CD4-positive, alpha-beta T cell (primary cell): Measurements from ENCODE around the gene BMF. TPM values are rescaled to one million over a fixed set of nuclear protein-coding genes. Genes with fewer than 3 reads are reported as not detected.
A peak's percentile ranks its signal among the peaks of the same experiment; 100 is the strongest.

Experiments
- ATAC-seq: fragments of 200-7000 bp; cut with Tn5 transposase; one replicate; pipeline ENCODE4 v1.10.0; 2022; ENCODE audit warnings: mild to moderate bottlenecking; ENCODE audit not compliant: poor library complexity
- CTCF ChIA-PET: fragments of 350-600 bp; sonication (Branson Sonifier 250); formaldehyde crosslinking; loops from one replicate; lab custom pipeline; 2021; ENCODE audit warnings: antibody characterized with exemption, inconsistent platforms; lab: Charles Lee
- POLR2A ChIA-PET: fragments of 350-600 bp; sonication (Branson Sonifier 250); formaldehyde crosslinking; loops from one replicate; lab custom pipeline; 2021; ENCODE audit warnings: antibody characterized with exemption, inconsistent platforms; lab: Charles Lee
- DNase-seq, 14 experiments: peaks; one replicate each; pipeline ENCODE4 v3.0.0-alpha.2; 2013 to 2020; ENCODE audit warnings: mixed read lengths in 2 of 14
- H3K27ac ChIP-seq, 2 donors: one replicate each; pipeline versions ENCODE4 v1.5.1 to v1.7.0; 2013; ENCODE audit warnings: low read length in 2 of 2, low read depth in 1 of 2, mild to moderate bottlenecking in 1 of 2
- H3K27me3 ChIP-seq, 2 experiments: 1 replicate in 1 of 2; 2 replicates in 1 of 2; pipeline versions ENCODE4 v1.6.1 to v1.7.0; 2013; ENCODE audit warnings: low read length in 2 of 2, control low read depth in 1 of 2, mild to moderate bottlenecking in 1 of 2, moderate library complexity in 1 of 2; ENCODE audit not compliant: insufficient read depth in 2 of 2, control insufficient read depth in 1 of 2
- H3K36me3 ChIP-seq: one replicate; pipeline ENCODE4 v1.6.1; 2013; ENCODE audit warnings: low read length, control low read depth; ENCODE audit not compliant: insufficient read depth
- H3K4me1 ChIP-seq: one replicate; pipeline ENCODE4 v1.6.1; 2013; ENCODE audit warnings: low read length, control low read depth; ENCODE audit not compliant: insufficient read depth
- H3K4me3 ChIP-seq: one replicate; pipeline ENCODE4 v1.5.1; 2013; ENCODE audit warnings: mild to moderate bottlenecking, low read length, moderate library complexity
- H3K9me3 ChIP-seq, 2 experiments: 1 replicate in 1 of 2; 2 replicates in 1 of 2; pipeline versions ENCODE4 v1.6.1 to v1.7.0; 2013; ENCODE audit warnings: low read length in 2 of 2, mild to moderate bottlenecking in 2 of 2, control low read depth in 1 of 2, moderate library complexity in 1 of 2; ENCODE audit not compliant: control insufficient read depth in 1 of 2, insufficient read depth in 1 of 2
- H3K27ac Mint-ChIP-seq: one replicate; pipeline ENCODE4 v1.8.0; 2020; ENCODE audit warnings: mixed read lengths
- H3K27me3 Mint-ChIP-seq: one replicate; pipeline ENCODE4 v1.8.0; 2021; ENCODE audit warnings: mixed read lengths
- H3K36me3 Mint-ChIP-seq: one replicate; pipeline ENCODE4 v1.8.0; 2021; ENCODE audit warnings: low read depth, mixed read lengths
- H3K4me1 Mint-ChIP-seq: one replicate; pipeline ENCODE4 v1.8.0; 2021; ENCODE audit warnings: low read depth, mixed read lengths
- H3K4me3 Mint-ChIP-seq: one replicate; pipeline ENCODE4 v1.8.0; 2020; ENCODE audit warnings: mild to moderate bottlenecking, mixed read lengths
- H3K9me3 Mint-ChIP-seq: one replicate; pipeline ENCODE4 v1.8.0; 2020; ENCODE audit warnings: mixed read lengths
- intact Hi-C, 2 experiments: fragments of 100-400 bp; cut with DNase I in 1 of 2; cut with micrococcal nuclease in 1 of 2; formaldehyde crosslinking; loops; one replicate each; pipeline versions ENCODE4 v1.15.1 to v1.9.0; 2023 to 2025; cut with DNase I, micrococcal nuclease
- total RNA-seq, 174 experiments: library from RNA in 2 of 174; stranded (reverse) in 2 of 174; gene quantifications; one replicate each; pipeline ENCODE4 v1.2.3 and lab custom pipeline; 2021 to 2026
- TF ChIP-seq, protein P1 (sequence below): fragments of 200-600 bp; IDR thresholded peaks from one replicate; pipeline ENCODE4 v1.8.0; 2022; ENCODE audit warnings: antibody characterized with exemption, mild to moderate bottlenecking

BMF gene
- total RNA-seq, 2 experiments from 2014 or later, result 13.5 to 13.9 TPM

DNA sequence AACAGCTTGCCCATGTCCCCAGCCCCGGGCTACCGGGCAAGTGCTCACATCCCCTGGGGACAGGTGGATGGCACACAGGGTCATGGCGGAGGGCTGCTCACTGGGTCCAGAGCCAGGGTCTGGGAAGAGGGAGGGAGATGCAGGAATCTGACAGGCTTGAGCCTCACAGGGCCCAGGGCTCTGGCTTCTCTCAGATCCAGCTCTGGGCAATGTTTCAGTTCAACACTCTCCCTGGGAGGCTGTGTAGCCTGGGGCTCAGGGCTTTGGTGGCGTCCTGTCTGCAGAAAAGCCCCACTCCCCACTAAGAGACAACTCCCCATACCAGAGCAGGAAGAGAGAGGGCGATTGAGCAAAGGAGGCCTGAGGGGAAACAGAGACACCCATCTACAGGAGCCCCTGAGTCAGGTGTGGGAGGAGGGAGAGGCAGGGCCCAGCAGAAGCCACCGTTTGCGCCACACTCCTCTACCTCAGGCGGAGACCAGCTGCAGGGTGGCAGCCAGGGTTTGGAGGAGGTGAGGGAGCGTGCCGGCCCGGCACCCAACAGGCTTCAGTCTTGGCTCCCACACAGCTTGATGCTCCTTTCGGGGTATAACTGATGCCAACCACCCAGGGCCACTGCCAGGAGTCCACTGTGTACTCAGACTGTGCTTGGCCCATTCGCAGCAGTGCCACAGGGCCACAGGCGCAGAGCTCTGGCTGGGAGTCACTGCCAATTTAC is 52.9 kb downstream of the BMF start:
- CTCF ChIA-PET, result interaction anchor here (1.8 kb wide), 1 partner anchor 10 kb away, joined by 4 read pairs; no protein-coding TSS in a partner anchor
- peak; percentile 27 for ATAC-seq
- peaks cover 36% of the 10 kb centered on the region for H3K4me1 ChIP-seq

GRCh38 chr15:40054855-40055575 is 53.7 kb downstream of the BMF start:
- no peak overlapping the region for H3K4me3 ChIP-seq

More for the DNA sequence above, 52.9 kb downstream of the BMF start:
- TF ChIP-seq, protein P1, sequence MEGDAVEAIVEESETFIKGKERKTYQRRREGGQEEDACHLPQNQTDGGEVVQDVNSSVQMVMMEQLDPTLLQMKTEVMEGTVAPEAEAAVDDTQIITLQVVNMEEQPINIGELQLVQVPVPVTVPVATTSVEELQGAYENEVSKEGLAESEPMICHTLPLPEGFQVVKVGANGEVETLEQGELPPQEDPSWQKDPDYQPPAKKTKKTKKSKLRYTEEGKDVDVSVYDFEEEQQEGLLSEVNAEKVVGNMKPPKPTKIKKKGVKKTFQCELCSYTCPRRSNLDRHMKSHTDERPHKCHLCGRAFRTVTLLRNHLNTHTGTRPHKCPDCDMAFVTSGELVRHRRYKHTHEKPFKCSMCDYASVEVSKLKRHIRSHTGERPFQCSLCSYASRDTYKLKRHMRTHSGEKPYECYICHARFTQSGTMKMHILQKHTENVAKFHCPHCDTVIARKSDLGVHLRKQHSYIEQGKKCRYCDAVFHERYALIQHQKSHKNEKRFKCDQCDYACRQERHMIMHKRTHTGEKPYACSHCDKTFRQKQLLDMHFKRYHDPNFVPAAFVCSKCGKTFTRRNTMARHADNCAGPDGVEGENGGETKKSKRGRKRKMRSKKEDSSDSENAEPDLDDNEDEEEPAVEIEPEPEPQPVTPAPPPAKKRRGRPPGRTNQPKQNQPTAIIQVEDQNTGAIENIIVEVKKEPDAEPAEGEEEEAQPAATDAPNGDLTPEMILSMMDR, result no peak
- peak overlapping the region; percentile 72 for H3K4me3 Mint-ChIP-seq
- Histone ChIP-seq H3K27ac (no peak overlapping the region), H3K36me3 (no peaks in the 10 kb centered on the region), H3K9me3 (no peaks in the 10 kb centered on the region), H3K27me3 (no peaks in the 10 kb centered on the region), H3K4me3 (no peak overlapping the region)
- peak overlapping the region; percentile 78 for H3K27ac Mint-ChIP-seq
- POLR2A ChIA-PET, result interaction anchor here (0.7 to 1.9 kb wide), 7 partner anchors 8 to 50 kb away, joined by 3 to 6 read pairs (median 3); partner anchors contain the start of gene SRP14
- H3K9me3 Mint-ChIP-seq, result no peaks in the 10 kb centered on the region
- peaks cover 69% of the 10 kb centered on the region for H3K4me1 Mint-ChIP-seq
- no peaks in the 10 kb centered on the region for H3K36me3 Mint-ChIP-seq
- DNase-seq, result peak in 1 of 14 experiments; percentile 39
- intact Hi-C loops, result no loop called here
- no peaks in the 10 kb centered on the region for H3K27me3 Mint-ChIP-seq

DNA sequence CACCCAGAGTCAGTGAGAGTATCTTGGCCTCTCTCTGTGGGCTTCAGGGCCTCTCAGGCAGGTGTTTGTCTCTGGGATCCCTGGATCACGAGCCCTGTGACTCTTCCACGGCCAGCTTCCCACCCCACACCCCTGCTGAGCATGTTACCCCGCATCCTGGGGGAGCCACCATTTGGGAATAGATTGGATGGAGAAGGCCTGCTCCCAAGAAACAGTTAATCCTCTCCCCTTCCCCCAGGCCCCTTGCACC is 54.1 kb downstream of the BMF start:
- Mint-ChIP-seq H3K4me3 (peak overlapping the region; percentile 72), H3K9me3 (no peaks in the 10 kb centered on the region), H3K27ac (peak overlapping the region; percentile 78), H3K36me3 (no peaks in the 10 kb centered on the region), H3K4me1 (peaks cover 77% of the 10 kb centered on the region), H3K27me3 (no peaks in the 10 kb centered on the region)
- ATAC-seq (peak; percentile 25), DNase-seq (no peak)
- TF ChIP-seq, protein P1, result no peak
- no peak overlapping the region for H3K27ac ChIP-seq
- no peaks in the 10 kb centered on the region for H3K9me3 ChIP-seq
- intact Hi-C loops, result no loop called here
- ChIA-PET CTCF (interaction anchor here (1.8 kb wide), 1 partner anchor 9 kb away, joined by 4 read pairs; no protein-coding TSS in a partner anchor), POLR2A (interaction anchor here (0.9 to 1.9 kb wide), 3 partner anchors 10 to 51 kb away, joined by 3 to 6 read pairs (median 4); no protein-coding TSS in a partner anchor)
- H3K36me3 ChIP-seq, result no peaks in the 10 kb centered on the region
- no peak overlapping the region for H3K4me3 ChIP-seq
- no peaks in the 10 kb centered on the region for H3K27me3 ChIP-seq
- peaks cover 48% of the 10 kb centered on the region for H3K4me1 ChIP-seq

More at GRCh38 chr15:40054855-40055575, 53.7 kb downstream of the BMF start:
- Mint-ChIP-seq H3K27ac (peak overlapping the region; percentile 78), H3K4me1 (peaks cover 72% of the 10 kb centered on the region), H3K9me3 (no peaks in the 10 kb centered on the region), H3K4me3 (peak overlapping the region; percentile 72), H3K27me3 (no peaks in the 10 kb centered on the region), H3K36me3 (no peaks in the 10 kb centered on the region)
- Histone ChIP-seq H3K36me3 (no peaks in the 10 kb centered on the region), H3K4me1 (peaks cover 43% of the 10 kb centered on the region), H3K27me3 (no peaks in the 10 kb centered on the region), H3K9me3 (no peaks in the 10 kb centered on the region), H3K27ac (no peak overlapping the region)
- peak; percentile 78 for ATAC-seq
- POLR2A ChIA-PET, result interaction anchor here (0.7 to 1.9 kb wide), 7 partner anchors 8 to 51 kb away, joined by 3 to 6 read pairs (median 4); partner anchors contain the start of gene SRP14
- peak in 9 of 14 experiments; percentile 21 to 56 (median 51) for DNase-seq
- intact Hi-C loops, result no loop called here
- CTCF ChIA-PET, result interaction anchor here (1.8 kb wide), 1 partner anchor 9 kb away, joined by 4 read pairs; no protein-coding TSS in a partner anchor
- TF ChIP-seq, protein P1, result no peak
